GM12864 (cell line): ENCODE measurements around the gene SIX3.

ENCODE experiments used
- DNase-seq: peaks from one replicate; pipeline ENCODE4 v3.0.0-alpha.2; 2011; ENCODE audit warnings: low read depth
- H3K4me3 ChIP-seq: 2 replicates; pipeline ENCODE4 v1.5.1; 2011; ENCODE audit warnings: mild to moderate bottlenecking, low read depth, low read length, control low read depth
- CTCF ChIP-seq: IDR thresholded peaks from 2 replicates; pipeline ENCODE4 v1.5.1; 2011; ENCODE audit warnings: low read depth, mild to moderate bottlenecking, moderate library complexity, low read length, control low read depth, inconsistent platforms; ENCODE audit errors: missing control alignments

Gene SIX3

DNA sequence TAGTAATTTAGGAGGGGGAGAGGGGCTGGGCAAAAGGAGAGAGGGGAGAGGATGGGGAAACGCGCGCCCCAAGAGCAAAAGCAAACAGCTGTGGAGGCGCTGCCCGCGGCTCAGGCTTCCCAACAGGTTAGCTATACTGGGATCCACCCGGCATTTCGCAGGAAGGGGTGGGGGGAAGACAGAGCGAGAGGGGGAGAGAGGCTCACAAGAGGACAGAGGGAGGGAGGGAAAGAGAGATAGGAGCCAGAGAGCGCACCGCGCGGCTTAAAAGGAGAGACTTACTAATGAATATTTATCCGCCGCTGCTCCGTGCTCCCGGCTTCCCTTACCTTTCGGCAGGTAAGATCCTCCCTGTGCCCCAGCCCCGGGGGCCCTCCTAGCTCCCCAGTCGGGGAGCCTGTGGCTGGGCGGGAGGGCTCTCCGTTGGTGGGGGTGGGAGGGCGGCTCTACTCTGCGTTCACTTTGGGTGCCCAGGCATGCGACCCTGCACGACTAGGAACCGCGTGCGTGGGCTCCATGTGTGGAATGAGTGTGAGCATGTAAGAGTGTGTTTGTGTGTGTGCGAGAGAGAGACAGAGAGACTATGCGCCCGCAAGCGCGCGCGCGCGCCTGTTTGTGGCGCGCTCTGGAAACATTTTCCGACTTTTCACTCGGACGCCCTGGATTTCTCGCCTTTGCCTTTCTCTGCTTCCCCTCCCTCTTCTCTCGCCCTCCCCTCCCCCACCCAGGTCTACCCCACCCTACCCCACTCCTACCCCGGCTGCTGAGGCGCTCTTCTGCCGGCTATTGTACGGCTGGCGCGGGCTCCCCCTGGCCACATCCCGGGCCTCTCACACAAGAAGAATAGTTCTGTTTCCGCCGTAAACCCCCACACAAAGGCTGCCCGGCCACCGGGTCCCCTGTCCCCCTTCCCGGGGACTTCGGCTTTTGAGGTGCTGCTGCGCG is 7.2 kb upstream of the SIX3 start:
- no peak for TF ChIP-seq CTCF
- no peak for DNase-seq
- no peak overlapping the region for H3K4me3 ChIP-seq

- DNase-seq = no peak
- H3K4me3 ChIP-seq = no peak overlapping the region
- TF ChIP-seq CTCF = no peak
Observed at GRCh38 chr2:44934983-44935728, 6.3 kb upstream of the SIX3 start.

GRCh38 chr2:44935729-44936098 is 5.8 kb upstream of the SIX3 start:
- no peak overlapping the region for H3K4me3 ChIP-seq
- TF ChIP-seq CTCF = no peak
- DNase-seq = no peak

GRCh38 chr2:44936275-44936674 is 5.2 kb upstream of the SIX3 start:
- no peak for DNase-seq
- TF ChIP-seq CTCF = no peak
- H3K4me3 ChIP-seq = no peak overlapping the region

DNA sequence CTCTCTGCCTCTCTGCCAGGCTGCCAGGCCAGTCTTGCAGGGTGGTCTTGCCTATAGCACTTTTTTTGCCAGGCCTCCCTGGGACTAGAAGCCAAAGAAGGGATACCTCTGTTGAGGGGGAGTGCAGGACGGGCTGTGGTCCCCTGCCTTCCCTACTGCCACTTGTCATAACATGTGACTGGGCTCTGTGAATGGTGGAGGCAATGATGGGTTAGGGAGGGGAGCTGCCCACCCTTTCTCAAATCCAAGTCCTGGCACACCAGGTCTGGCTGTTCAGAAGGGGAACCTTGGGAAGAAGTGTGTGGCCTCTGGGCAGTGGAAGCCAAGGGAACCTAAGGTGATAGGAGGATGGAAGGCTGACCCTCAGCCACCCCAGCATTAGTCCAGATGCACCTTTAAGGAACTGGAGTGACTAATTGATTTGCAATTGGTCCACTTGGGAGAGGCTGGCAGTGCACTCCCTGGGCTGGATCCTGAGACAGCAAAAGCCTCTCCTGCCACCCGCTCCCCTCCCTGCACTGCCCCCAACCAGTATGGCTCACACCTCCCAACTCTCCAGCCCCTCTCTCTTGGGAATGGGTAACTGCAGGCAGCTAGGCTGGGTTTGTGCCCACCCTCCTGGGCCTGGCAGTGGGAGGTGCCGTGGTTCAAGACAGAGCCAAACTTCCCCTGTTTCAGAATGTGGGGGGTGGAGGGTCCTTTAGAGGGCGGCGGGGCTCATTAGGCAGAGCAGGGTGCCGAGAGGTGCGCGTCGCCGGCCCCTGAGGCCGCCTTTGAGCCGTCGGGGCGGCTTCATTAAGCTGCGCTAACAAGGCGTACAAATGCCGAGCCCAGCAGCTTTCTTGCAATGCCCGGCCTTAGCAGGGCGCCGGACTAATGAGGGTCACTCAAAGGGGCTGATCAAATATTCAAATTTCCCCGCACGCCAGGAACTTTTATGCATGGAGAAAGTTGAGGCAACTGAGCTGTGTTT is 4.5 kb upstream of the SIX3 start:
- no peak for DNase-seq
- H3K4me3 ChIP-seq = no peak overlapping the region
- no peak for TF ChIP-seq CTCF

- no peak for DNase-seq
- TF ChIP-seq CTCF = no peak
- no peak overlapping the region for H3K4me3 ChIP-seq
Observed at GRCh38 chr2:44937688-44938240, 3.7 kb upstream of the SIX3 start.
